ENCODE measurements around the gene TRIM29.
"Not testable (repeated sequence)": the region's sequence is repeated elsewhere in the genome, so short reads cannot be mapped to it uniquely, and the experiment has no call there.

Gene TRIM29

GRCh38 chr11:120137611-120138521 lies at the start of gene TRIM29:
Gene TRIM29, minus strand, starts transcription at chr11:120138113. Its CDS starts 82 bp downstream, at chr11:120138031.
- no peak for DNase-seq (ENCODE audit: low read depth in 3 of 3, low spot score in 1 of 3)

GRCh38 chr11:120186774-120187591 lies 49.1 kb upstream of the TRIM29 start:
- DNase-seq (ENCODE audit: low read depth in 3 of 3, low spot score in 1 of 3): no peak

GRCh38 chr11:120186456-120186773 lies 48.5 kb upstream of the TRIM29 start:
- no peak for DNase-seq (ENCODE audit: low read depth in 3 of 3, low spot score in 1 of 3)

GRCh38 chr11:120185706-120186455 lies 48.0 kb upstream of the TRIM29 start:
- DNase-seq (ENCODE audit: low read depth in 3 of 3, low spot score in 1 of 3): no peak

- DNase-seq (ENCODE audit: low read depth in 3 of 3, low spot score in 1 of 3): no peak
These were observed 47.2 kb upstream of the TRIM29 start for GRCh38 chr11:120184946-120185705.

- no peak for DNase-seq (ENCODE audit: low read depth in 3 of 3, low spot score in 1 of 3)
These were observed 46.5 kb upstream of the TRIM29 start for GRCh38 chr11:120184371-120184945.

- no peak for DNase-seq (ENCODE audit: low read depth in 3 of 3, low spot score in 1 of 3)
These were observed 45.8 kb upstream of the TRIM29 start for GRCh38 chr11:120183701-120184141.

- no peak for DNase-seq (ENCODE audit: low read depth in 3 of 3, low spot score in 1 of 3)
These were observed 45.0 kb upstream of the TRIM29 start for GRCh38 chr11:120182790-120183491.

- no peak for DNase-seq (ENCODE audit: low read depth in 3 of 3, low spot score in 1 of 3)
These were observed 44.5 kb upstream of the TRIM29 start for GRCh38 chr11:120182372-120182771.

- no peak for DNase-seq (ENCODE audit: low read depth in 3 of 3, low spot score in 1 of 3)
These were observed 43.6 kb upstream of the TRIM29 start for GRCh38 chr11:120181376-120181975.

GRCh38 chr11:120180551-120181232 lies 42.8 kb upstream of the TRIM29 start:
- DNase-seq (ENCODE audit: low read depth in 3 of 3, low spot score in 1 of 3): no peak

GRCh38 chr11:120180063-120180462 lies 42.1 kb upstream of the TRIM29 start:
- not testable (repeated sequence) for DNase-seq (ENCODE audit: low read depth in 3 of 3, low spot score in 1 of 3)

GRCh38 chr11:120179057-120179672 lies 41.3 kb upstream of the TRIM29 start:
- no peak for DNase-seq (ENCODE audit: low read depth in 3 of 3, low spot score in 1 of 3)

- DNase-seq (ENCODE audit: low read depth in 3 of 3, low spot score in 1 of 3): no peak
These were observed 40.7 kb upstream of the TRIM29 start for GRCh38 chr11:120178561-120179056.

GRCh38 chr11:120174866-120175265 lies 37.0 kb upstream of the TRIM29 start:
- DNase-seq (ENCODE audit: low read depth in 3 of 3, low spot score in 1 of 3): no peak

GRCh38 chr11:120173807-120174206 lies 35.9 kb upstream of the TRIM29 start:
- no peak for DNase-seq (ENCODE audit: low read depth in 3 of 3, low spot score in 1 of 3)

GRCh38 chr11:120173019-120173705 lies 35.2 kb upstream of the TRIM29 start:
- no peak for DNase-seq (ENCODE audit: low read depth in 3 of 3, low spot score in 1 of 3)
